ENCODE measurements around the gene EIF6.

DNA sequence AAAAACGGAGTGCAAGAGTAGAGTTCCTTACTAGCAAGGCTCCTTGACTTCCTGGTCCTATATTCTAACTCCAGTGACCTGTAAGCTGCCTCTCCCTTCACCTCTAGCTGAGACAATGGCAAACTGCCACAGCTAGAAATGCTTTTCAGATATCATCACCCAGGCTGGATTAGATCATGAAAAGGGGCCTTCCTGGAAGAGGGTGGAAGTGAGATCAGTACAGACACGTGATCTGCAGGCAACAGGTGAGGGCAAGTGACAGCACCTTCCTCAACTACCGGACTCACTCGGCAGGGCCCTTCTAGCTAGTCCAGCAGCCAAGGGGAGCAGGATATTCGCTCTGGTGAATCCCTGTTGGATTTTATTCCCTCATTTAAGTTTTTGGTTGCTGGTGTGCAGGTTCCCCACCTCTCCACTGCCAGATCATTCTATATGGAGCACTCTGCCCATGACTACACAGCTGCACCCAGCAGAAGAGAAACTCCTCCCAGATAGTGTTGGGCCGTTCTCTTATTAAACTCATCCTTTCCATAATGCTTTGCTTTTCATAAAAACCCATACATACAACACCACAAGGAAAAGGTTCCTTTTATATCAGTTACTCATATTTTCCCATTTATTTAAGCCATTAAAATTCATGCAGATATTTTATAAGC, 34.1 kb upstream of the EIF6 start:
- no peak for TF ChIP-seq CTCF (IDR thresholded peaks at IDR 0.05)
- no peak for TF ChIP-seq POLR2A (IDR thresholded peaks at IDR 0.05)
- no peak for TF ChIP-seq POLR2AphosphoS5 (IDR thresholded peaks at IDR 0.05)
- no peak for TF ChIP-seq EP300 (IDR thresholded peaks at IDR 0.05)
